Peyer's patch (tissue), 4 donors: ENCODE results near the gene DDC.

Source experiments
- POLR2A ChIP-seq, 2 donors: fragments of 450-650 bp; IDR thresholded peaks; one replicate each; pipeline ENCODE4 v1.5.1; 2017; ENCODE audit warnings: antibody characterized with exemption in 2 of 2, mild to moderate bottlenecking in 2 of 2, moderate library complexity in 2 of 2
- TF ChIP-seq, protein P1 (sequence below), 6 experiments: fragments of 450-650 bp in 4 of 6; fragments of 200-600 bp in 2 of 6; sonication (generic) in 1 of 6; IDR thresholded peaks; one replicate each; pipeline ENCODE4 v1.5.1; 2017 to 2019; ENCODE audit warnings: antibody characterized with exemption in 6 of 6, mild to moderate bottlenecking in 3 of 6, moderate library complexity in 1 of 6

DNA sequence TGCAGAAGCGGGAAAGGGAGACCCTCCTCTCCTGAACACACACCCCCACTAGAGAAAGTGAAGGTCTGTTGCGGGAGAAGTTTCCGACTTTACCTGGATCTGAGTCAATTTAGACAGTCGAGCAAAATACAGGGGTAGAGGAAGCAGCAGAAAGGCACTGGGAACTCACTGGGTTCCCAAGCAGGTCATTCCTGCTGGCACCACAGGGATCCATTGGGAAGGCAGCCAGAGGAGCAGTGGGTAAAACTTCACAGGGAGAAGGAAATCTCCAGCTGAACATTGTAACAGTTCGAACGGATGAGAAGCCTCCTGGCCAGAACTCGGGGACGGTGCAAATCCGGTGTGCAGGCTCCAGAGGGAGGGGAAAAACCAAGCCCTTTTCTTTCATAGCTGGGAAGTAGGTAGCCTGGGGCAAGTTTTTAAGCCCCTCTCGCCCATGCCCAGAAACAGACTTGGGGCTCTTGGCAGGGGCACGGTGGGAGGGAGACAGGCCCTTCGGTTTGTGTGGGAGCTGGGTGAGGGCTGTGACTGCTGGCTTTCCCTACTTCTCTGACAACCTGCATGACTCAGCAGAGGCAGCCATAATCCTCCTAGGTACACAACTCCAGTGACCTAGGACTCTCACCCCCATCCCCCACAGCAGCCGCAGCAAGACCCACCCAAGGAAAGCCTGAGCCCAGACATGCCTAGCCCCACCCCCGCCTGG lies 51.9 kb downstream of the DDC start:
- TF ChIP-seq, protein P1, sequence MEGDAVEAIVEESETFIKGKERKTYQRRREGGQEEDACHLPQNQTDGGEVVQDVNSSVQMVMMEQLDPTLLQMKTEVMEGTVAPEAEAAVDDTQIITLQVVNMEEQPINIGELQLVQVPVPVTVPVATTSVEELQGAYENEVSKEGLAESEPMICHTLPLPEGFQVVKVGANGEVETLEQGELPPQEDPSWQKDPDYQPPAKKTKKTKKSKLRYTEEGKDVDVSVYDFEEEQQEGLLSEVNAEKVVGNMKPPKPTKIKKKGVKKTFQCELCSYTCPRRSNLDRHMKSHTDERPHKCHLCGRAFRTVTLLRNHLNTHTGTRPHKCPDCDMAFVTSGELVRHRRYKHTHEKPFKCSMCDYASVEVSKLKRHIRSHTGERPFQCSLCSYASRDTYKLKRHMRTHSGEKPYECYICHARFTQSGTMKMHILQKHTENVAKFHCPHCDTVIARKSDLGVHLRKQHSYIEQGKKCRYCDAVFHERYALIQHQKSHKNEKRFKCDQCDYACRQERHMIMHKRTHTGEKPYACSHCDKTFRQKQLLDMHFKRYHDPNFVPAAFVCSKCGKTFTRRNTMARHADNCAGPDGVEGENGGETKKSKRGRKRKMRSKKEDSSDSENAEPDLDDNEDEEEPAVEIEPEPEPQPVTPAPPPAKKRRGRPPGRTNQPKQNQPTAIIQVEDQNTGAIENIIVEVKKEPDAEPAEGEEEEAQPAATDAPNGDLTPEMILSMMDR (IDR thresholded peaks at IDR 0.05), result no peak
- TF ChIP-seq POLR2A (IDR thresholded peaks at IDR 0.05), result no peak
